HepG2 (cell line): ENCODE data around the gene GPR173.

ENCODE experiments used
- ATF7-NPFF ChIP-seq: sonication (generic); formaldehyde crosslinking; IDR thresholded peaks from 2 replicates; pipeline ENCODE4 v1.8.1; 2023; ENCODE audit warnings: mild to moderate bottlenecking, low read depth, missing genetic modification reagents, moderate library complexity
- CTCF ChIP-seq: sonication (generic); formaldehyde crosslinking; IDR thresholded peaks from 2 replicates; pipeline ENCODE4 v1.5.0; 2020; ENCODE audit warnings: mild to moderate bottlenecking, missing genetic modification reagents, moderate library complexity
- EZH2 ChIP-seq: conservative IDR thresholded peaks from 2 replicates; pipeline ENCODE4 v1.6.1; 2012; ENCODE audit warnings: mild to moderate bottlenecking, low read depth, low read length, moderate library complexity
- SP1 ChIP-seq, 2 experiments: fragments of 450-650 bp in 1 of 2; sonication (generic) in 1 of 2; formaldehyde crosslinking in 1 of 2; IDR thresholded peaks; 2 replicates each; pipeline versions ENCODE4 v1.4.0 to v1.6.1; 2016 to 2020; ENCODE audit warnings: missing genetic modification reagents in 1 of 2
- THAP11 ChIP-seq: IDR thresholded peaks from 2 replicates; pipeline ENCODE4 v1.6.1; 2016; ENCODE audit warnings: missing biosample characterization, missing genetic modification reagents
- YY1 ChIP-seq: IDR thresholded peaks from 2 replicates; pipeline ENCODE4 v1.6.1; 2011; ENCODE audit warnings: low read length, low read depth, moderate library complexity, mild to moderate bottlenecking; ENCODE audit not compliant: insufficient read depth, insufficient replicate concordance
- TF ChIP-seq, protein P1 (sequence below): IDR thresholded peaks from 2 replicates; pipeline ENCODE4 v1.6.1; 2012; ENCODE audit warnings: low read depth, low read length, improper control_type of control experiment

DNA sequence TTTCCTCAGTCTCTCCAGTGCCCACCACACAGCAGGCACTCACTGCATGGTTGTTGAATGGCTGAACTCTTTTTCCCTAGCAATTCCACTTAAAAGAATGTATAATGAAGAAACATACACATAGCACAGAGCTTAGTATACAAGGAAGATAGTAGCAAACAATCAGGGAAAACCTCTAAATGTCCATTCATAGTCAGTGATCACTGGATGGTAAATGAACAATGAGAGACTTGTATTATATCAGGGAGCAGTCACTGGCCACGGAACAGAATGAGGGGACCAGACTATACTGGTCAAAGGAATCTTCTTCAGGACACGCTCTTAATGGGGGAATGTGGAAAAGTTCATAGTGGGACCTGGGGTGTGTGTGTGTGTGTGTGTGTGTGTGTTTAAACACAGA, 46.6 kb upstream of the GPR173 start:
- TF ChIP-seq CTCF (CRISPR knock-in tag), result no peak
- TF ChIP-seq ATF7-NPFF (CRISPR knock-in tag), result no peak
- no peak for TF ChIP-seq SP1 (IDR thresholded peaks at IDR 0.05)
- TF ChIP-seq SP1 (CRISPR knock-in tag; IDR thresholded peaks at IDR 0.05), result no peak
- TF ChIP-seq, protein P1, sequence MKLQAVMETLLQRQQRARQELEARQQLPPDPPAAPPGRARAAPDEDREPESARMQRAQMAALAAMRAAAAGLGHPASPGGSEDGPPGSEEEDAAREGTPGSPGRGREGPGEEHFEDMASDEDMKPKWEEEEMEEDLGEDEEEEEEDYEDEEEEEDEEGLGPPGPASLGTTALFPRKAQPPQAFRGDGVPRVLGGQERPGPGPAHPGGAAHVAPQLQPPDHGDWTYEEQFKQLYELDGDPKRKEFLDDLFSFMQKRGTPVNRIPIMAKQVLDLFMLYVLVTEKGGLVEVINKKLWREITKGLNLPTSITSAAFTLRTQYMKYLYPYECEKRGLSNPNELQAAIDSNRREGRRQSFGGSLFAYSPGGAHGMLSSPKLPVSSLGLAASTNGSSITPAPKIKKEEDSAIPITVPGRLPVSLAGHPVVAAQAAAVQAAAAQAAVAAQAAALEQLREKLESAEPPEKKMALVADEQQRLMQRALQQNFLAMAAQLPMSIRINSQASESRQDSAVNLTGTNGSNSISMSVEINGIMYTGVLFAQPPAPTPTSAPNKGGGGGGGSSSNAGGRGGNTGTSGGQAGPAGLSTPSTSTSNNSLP, result no peak
- TF ChIP-seq YY1, result no peak
- TF ChIP-seq THAP11 (CRISPR knock-in tag), result no peak
- no peak for TF ChIP-seq EZH2
